Endodermal cell (in vitro differentiated cells): Measurements from ENCODE around the gene RAE1. TPM values are rescaled to one million over a fixed set of nuclear protein-coding genes. Genes with fewer than 3 reads are reported as not detected.

Experiments
- DNase-seq: peaks from one replicate; pipeline ENCODE4 v3.0.0-alpha.2; 2017
- H3K27ac ChIP-seq: 2 replicates; pipeline ENCODE4 v1.5.1; 2013; ENCODE audit warnings: mild to moderate bottlenecking, low read depth, low read length, moderate library complexity
- H3K27me3 ChIP-seq: 2 replicates; pipeline ENCODE4 v1.6.1; 2013; ENCODE audit warnings: mild to moderate bottlenecking, low read length, moderate library complexity; ENCODE audit not compliant: insufficient read depth, control insufficient read depth, poor library complexity, severe bottlenecking
- H3K36me3 ChIP-seq: 2 replicates; pipeline ENCODE4 v1.7.0; 2013; ENCODE audit warnings: mild to moderate bottlenecking, low read length, moderate library complexity; ENCODE audit not compliant: control insufficient read depth, insufficient read depth
- H3K4me1 ChIP-seq: one replicate; pipeline ENCODE4 v1.7.0; 2013; ENCODE audit warnings: low read length; ENCODE audit not compliant: control insufficient read depth, insufficient read depth
- H3K4me3 ChIP-seq: 2 replicates; pipeline ENCODE4 v1.5.1; 2013; ENCODE audit warnings: mild to moderate bottlenecking, low read length, moderate library complexity
- H3K9ac ChIP-seq: 2 replicates; pipeline ENCODE4 v1.6.1; 2013; ENCODE audit warnings: mild to moderate bottlenecking, low read length, moderate library complexity; ENCODE audit not compliant: poor library complexity, severe bottlenecking; ENCODE audit errors: extremely low read depth
- H3K9me3 ChIP-seq: 2 replicates; pipeline ENCODE4 v1.6.1; 2013; ENCODE audit warnings: mild to moderate bottlenecking, low read length, moderate library complexity; ENCODE audit not compliant: control insufficient read depth
- H3K27ac Mint-ChIP-seq: 2 replicates; pipeline ENCODE4 v1.8.0; 2020; ENCODE audit warnings: mixed read lengths
- H3K27me3 Mint-ChIP-seq: 2 replicates; pipeline ENCODE4 v1.8.0; 2021; ENCODE audit warnings: mild to moderate bottlenecking, mixed read lengths; ENCODE audit not compliant: insufficient read depth
- H3K36me3 Mint-ChIP-seq: 2 replicates; pipeline ENCODE4 v1.8.0; 2020; ENCODE audit warnings: low read depth, mixed read lengths
- H3K4me1 Mint-ChIP-seq: 2 replicates; pipeline ENCODE4 v1.8.0; 2020; ENCODE audit warnings: mixed read lengths
- H3K4me3 Mint-ChIP-seq: 2 replicates; pipeline ENCODE4 v1.8.0; 2020; ENCODE audit warnings: mild to moderate bottlenecking, moderate library complexity, mixed read lengths
- H3K9me3 Mint-ChIP-seq: 2 replicates; pipeline ENCODE4 v1.8.0; 2020; ENCODE audit warnings: mild to moderate bottlenecking, mixed read lengths
- WGBS, 2 experiments: methylation state at CpG; one replicate each; pipeline versions ENCODE4 v1.1.5 to v1.1.7; 2013; ENCODE audit warnings: missing lambda C conversion rate in 2 of 2, mixed read lengths in 1 of 2; ENCODE audit not compliant: insufficient coverage in 1 of 2, insufficient read length in 1 of 2; 5-methylcytosine and 5-hydroxymethylcytosine counted together
- total RNA-seq, 2 donors: library from RNA; stranded (reverse); fragmentation: NEBNext Ultra II Directional in 1 of 2; extraction: Animal tissue kit (Norgen Biotek cat#: 25700) in 1 of 2; gene quantifications; 2 replicates in 1 of 2; 3 replicates in 1 of 2; pipeline ENCODE4 v1.2.1, GENCODE V29; 2021
- TF ChIP-seq, protein P1 (sequence below): fragments of 200-600 bp; sonication (generic); conservative IDR thresholded peaks from 2 replicates; pipeline ENCODE4 v1.5.0; 2021; ENCODE audit warnings: antibody characterized with exemption, mild to moderate bottlenecking

Gene RAE1
- total RNA-seq, 2 donors from 2014 or later, result 41.2 to 43.8 TPM

DNA sequence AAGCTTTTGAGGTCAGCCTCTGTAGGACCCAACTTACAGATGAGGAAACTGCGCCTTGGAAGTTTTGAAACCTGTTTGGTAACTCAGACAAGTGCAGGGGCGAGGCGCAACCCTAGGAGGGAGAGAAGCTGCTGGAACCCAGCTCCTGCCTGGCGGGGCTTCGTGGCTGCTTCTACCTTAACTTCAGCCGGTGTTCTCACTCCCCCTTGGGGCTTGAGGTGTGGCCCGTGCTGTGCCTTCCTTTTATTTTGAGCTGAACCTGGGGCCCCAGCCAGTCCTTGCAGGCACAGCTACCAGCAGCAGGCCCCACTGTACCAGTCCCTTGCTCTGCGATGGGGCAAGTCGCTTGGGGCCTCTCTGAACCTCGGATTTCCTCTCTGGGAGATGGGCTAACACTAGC is 52.2 kb downstream of the RAE1 start:
- H3K27me3 Mint-ChIP-seq, result no peaks in the 10 kb centered on the region
- no peak for DNase-seq
- Histone ChIP-seq H3K36me3 (peaks cover 5% of the 10 kb centered on the region), H3K9ac (no peak overlapping the region), H3K4me3 (no peak overlapping the region), H3K27ac (no peak overlapping the region), H3K9me3 (no peaks in the 10 kb centered on the region), H3K4me1 (no peaks in the 10 kb centered on the region), H3K27me3 (no peaks in the 10 kb centered on the region)
- no peak overlapping the region for H3K27ac Mint-ChIP-seq
- TF ChIP-seq, protein P1, sequence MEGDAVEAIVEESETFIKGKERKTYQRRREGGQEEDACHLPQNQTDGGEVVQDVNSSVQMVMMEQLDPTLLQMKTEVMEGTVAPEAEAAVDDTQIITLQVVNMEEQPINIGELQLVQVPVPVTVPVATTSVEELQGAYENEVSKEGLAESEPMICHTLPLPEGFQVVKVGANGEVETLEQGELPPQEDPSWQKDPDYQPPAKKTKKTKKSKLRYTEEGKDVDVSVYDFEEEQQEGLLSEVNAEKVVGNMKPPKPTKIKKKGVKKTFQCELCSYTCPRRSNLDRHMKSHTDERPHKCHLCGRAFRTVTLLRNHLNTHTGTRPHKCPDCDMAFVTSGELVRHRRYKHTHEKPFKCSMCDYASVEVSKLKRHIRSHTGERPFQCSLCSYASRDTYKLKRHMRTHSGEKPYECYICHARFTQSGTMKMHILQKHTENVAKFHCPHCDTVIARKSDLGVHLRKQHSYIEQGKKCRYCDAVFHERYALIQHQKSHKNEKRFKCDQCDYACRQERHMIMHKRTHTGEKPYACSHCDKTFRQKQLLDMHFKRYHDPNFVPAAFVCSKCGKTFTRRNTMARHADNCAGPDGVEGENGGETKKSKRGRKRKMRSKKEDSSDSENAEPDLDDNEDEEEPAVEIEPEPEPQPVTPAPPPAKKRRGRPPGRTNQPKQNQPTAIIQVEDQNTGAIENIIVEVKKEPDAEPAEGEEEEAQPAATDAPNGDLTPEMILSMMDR, result no peak
- peaks cover 35% of the 10 kb centered on the region for H3K36me3 Mint-ChIP-seq
- H3K9me3 Mint-ChIP-seq, result no peaks in the 10 kb centered on the region
- WGBS, 2 experiments, result 95% methylated on average over 10 of the region's 10 CpGs
- no peak overlapping the region for H3K4me3 Mint-ChIP-seq
- no peaks in the 10 kb centered on the region for H3K4me1 Mint-ChIP-seq

DNA sequence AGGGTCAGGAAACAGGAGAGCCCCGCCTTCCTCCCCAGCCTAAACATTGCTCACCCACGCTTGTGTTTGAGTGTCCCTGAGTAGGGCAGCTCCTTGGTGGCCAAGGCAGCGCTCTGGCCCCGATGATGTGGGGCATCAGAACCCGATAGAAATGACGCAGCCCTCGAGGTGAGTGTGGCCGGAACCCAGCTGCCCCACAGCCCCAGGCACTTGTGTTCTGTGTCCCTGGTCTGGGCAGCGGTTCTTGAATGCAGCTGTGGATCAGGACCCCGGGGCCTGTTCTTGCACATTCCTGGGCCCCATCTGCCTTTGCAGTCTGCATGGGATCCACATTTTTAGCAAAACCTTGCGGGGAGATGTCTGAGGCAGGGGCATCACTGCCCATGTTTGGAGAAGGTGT is 53.0 kb downstream of the RAE1 start:
- no peak overlapping the region for H3K4me3 ChIP-seq
- no peaks in the 10 kb centered on the region for H3K4me1 Mint-ChIP-seq
- DNase-seq, result no peak
- H3K27me3 ChIP-seq, result no peaks in the 10 kb centered on the region
- H3K27ac Mint-ChIP-seq, result no peak overlapping the region
- TF ChIP-seq, protein P1, result no peak
- no peaks in the 10 kb centered on the region for H3K4me1 ChIP-seq
- H3K36me3 Mint-ChIP-seq, result peaks cover 32% of the 10 kb centered on the region
- H3K27me3 Mint-ChIP-seq, result no peaks in the 10 kb centered on the region
- H3K9ac ChIP-seq, result no peak overlapping the region
- H3K9me3 Mint-ChIP-seq, result no peaks in the 10 kb centered on the region
- 90 to 93% methylated on average over 7 to 11 of the region's 11 CpGs for WGBS, 2 experiments
- H3K36me3 ChIP-seq, result peaks cover 5% of the 10 kb centered on the region
- H3K4me3 Mint-ChIP-seq, result no peak overlapping the region
- H3K9me3 ChIP-seq, result no peaks in the 10 kb centered on the region
- no peak overlapping the region for H3K27ac ChIP-seq

DNA sequence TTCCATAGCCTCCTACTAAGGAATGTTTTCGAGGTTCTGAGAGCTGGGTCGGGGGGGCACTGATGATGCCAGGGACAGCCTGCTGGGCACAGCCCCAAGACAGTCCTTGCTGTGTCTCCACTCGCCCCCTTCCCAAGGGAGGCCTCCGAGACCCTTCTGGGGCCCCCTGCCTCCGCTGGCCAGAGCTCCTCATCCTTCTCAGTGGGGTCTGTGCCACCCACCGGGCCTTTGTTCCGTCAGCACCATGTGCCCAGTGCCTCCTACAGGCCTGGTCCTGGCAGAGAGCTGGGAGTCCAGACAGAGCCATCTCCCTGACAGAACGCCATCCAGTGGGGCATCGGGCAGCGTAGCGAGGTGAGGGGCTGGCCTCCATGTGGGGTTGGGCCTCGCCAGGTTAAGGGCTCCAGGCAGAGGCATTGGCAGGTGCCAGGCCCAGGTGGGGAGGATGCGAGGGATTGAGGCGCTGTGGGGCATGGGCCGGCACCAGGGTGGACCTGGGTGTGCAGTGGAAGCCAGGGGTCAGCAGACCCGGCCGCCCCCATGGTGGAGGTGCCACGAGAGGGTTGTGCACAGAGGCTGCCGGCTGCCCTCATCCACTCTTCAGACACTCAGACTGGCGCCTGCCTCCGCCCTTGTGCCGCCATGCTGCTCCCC is 53.5 kb downstream of the RAE1 start:
- no peaks in the 10 kb centered on the region for H3K9me3 ChIP-seq
- H3K36me3 ChIP-seq, result peaks cover 5% of the 10 kb centered on the region
- Mint-ChIP-seq H3K27ac (no peak overlapping the region), H3K4me1 (no peaks in the 10 kb centered on the region), H3K27me3 (no peaks in the 10 kb centered on the region), H3K9me3 (no peaks in the 10 kb centered on the region), H3K4me3 (no peak overlapping the region), H3K36me3 (peaks cover 28% of the 10 kb centered on the region)
- H3K9ac ChIP-seq, result no peak overlapping the region
- no peaks in the 10 kb centered on the region for H3K27me3 ChIP-seq
- no peak overlapping the region for H3K4me3 ChIP-seq
- 95 to 97% methylated on average over 12 to 22 of the region's 22 CpGs for WGBS, 2 experiments
- no peaks in the 10 kb centered on the region for H3K4me1 ChIP-seq
- no peak for DNase-seq
- TF ChIP-seq, protein P1, result no peak
- H3K27ac ChIP-seq, result no peak overlapping the region
